HepG2 (cell line): ENCODE results near the gene OR6C2. TPM values are rescaled to one million over a fixed set of nuclear protein-coding genes. Genes with fewer than 3 reads are reported as not detected.

Source experiments
- ATAC-seq: fragments of 200-7000 bp; cut with Tn5 transposase; 3 replicates; pipeline ENCODE4 v1.9.1; 2020; ENCODE audit warnings: mild to moderate bottlenecking, moderate library complexity
- BruUV-seq: library from RNA; stranded (reverse); fragments of 400-500 nt; replicated peaks from 2 replicates; lab custom pipeline; 2021; lab: Mats Ljungman, UMichigan
- CTCF ChIA-PET: fragments of 300-600 bp; formaldehyde crosslinking; extraction: SDS; loops from one replicate; lab custom pipeline; 2021; ENCODE audit warnings: low total read pairs, inconsistent platforms, low intra/inter-chr PET ratio; lab: Yijun Ruan, JAX
- POLR2A ChIA-PET: fragments of 350-600 bp; sonication (Branson Sonifier 250); formaldehyde crosslinking; loops from one replicate; lab custom pipeline; 2020; ENCODE audit warnings: antibody characterized with exemption, inconsistent platforms; lab: Yijun Ruan, JAX
- DNase-seq: peaks from one replicate; pipeline ENCODE4 v3.0.0-alpha.2; 2015; ENCODE audit warnings: low spot score
- FAIRE-seq: peaks from 3 replicates; lab custom pipeline; 2011; peaks lifted over from hg19 to GRCh38; lab: Jason Lieb, UNC
- H2AFZ ChIP-seq: one replicate; pipeline ENCODE4 v1.6.1; 2011; ENCODE audit warnings: low read length, inconsistent platforms
- H3K27ac ChIP-seq: fragments of 300-600 bp; 3 replicates; pipeline ENCODE4 v1.8.0; 2011; ENCODE audit warnings: mixed run types, mild to moderate bottlenecking, mixed read lengths, low read length, inconsistent platforms; ENCODE audit not compliant: insufficient read depth; ENCODE audit errors: extremely low read length
- H3K27me3 ChIP-seq, 2 experiments: fragments of 200-600 bp in 1 of 2; 2 replicates in 1 of 2; 3 replicates in 1 of 2; pipeline versions ENCODE4 v1.6.0 to v1.8.0; 2011; ENCODE audit warnings: low read length in 2 of 2, mild to moderate bottlenecking in 2 of 2, moderate library complexity in 2 of 2, inconsistent platforms in 1 of 2; ENCODE audit not compliant: insufficient read depth in 2 of 2, control insufficient read depth in 1 of 2
- H3K36me3 ChIP-seq, 2 experiments: fragments of 200-600 bp in 1 of 2; replicated peaks in 1 of 2; 2 replicates in 1 of 2; 3 replicates in 1 of 2; pipeline versions ENCODE4 v1.5.1 to v1.8.0; 2011; ENCODE audit warnings: low read length in 2 of 2, inconsistent platforms in 1 of 2; ENCODE audit not compliant: insufficient read depth in 2 of 2, control insufficient read depth in 1 of 2
- H3K4me1 ChIP-seq: 2 replicates; pipeline ENCODE4 v1.5.1; 2012; ENCODE audit warnings: low read length, inconsistent platforms; ENCODE audit not compliant: insufficient read depth
- H3K4me2 ChIP-seq: 2 replicates; pipeline ENCODE4 v1.6.0; 2011; ENCODE audit warnings: low read depth, low read length, inconsistent platforms
- H3K4me3 ChIP-seq, 3 experiments: fragments of 200-600 bp in 1 of 3; sonication (generic), shearing (Covaris generic) in 1 of 3; replicated peaks in 1 of 3; 2 replicates each; pipeline ENCODE4 v1.5.1; 2011 to 2016; ENCODE audit warnings: low read length in 3 of 3, inconsistent platforms in 2 of 3, low read depth in 2 of 3, mild to moderate bottlenecking in 2 of 3, control low read depth in 1 of 3, mixed read lengths in 1 of 3; ENCODE audit not compliant: insufficient read depth in 1 of 3
- H3K79me2 ChIP-seq: one replicate; pipeline ENCODE4 v1.6.1; 2011; ENCODE audit warnings: low read length, inconsistent platforms; ENCODE audit not compliant: insufficient read depth
- H3K9ac ChIP-seq: 2 replicates; pipeline ENCODE4 v1.6.0; 2011; ENCODE audit warnings: mild to moderate bottlenecking, low read depth, low read length, inconsistent platforms; ENCODE audit not compliant: insufficient read depth
- H3K9me3 ChIP-seq: 2 replicates; pipeline ENCODE4 v1.5.1; 2012; ENCODE audit warnings: mild to moderate bottlenecking, low read length
- H4K20me1 ChIP-seq: 2 replicates; pipeline ENCODE4 v1.6.0; 2011; ENCODE audit warnings: inconsistent platforms, mild to moderate bottlenecking, low read length, moderate library complexity; ENCODE audit not compliant: insufficient read depth
- CAMTA2 ChIP-seq: sonication (generic); formaldehyde crosslinking; IDR thresholded peaks from 2 replicates; pipeline ENCODE4 v1.4.0; 2020; ENCODE audit warnings: mild to moderate bottlenecking, missing genetic modification reagents, borderline replicate concordance
- GATAD2A ChIP-seq: IDR thresholded peaks from 2 replicates; pipeline ENCODE4 v1.6.1; 2016
- MEIS1 ChIP-seq: sonication (generic); formaldehyde crosslinking; IDR thresholded peaks from 2 replicates; pipeline ENCODE4 v1.9.0; 2021; ENCODE audit warnings: mild to moderate bottlenecking, missing genetic modification reagents, moderate library complexity, borderline replicate concordance
- NR2F6 ChIP-seq, 2 experiments: IDR thresholded peaks; 2 replicates each; pipeline ENCODE4 v1.6.1; 2016; ENCODE audit warnings: antibody characterized with exemption in 1 of 2, mild to moderate bottlenecking in 1 of 2
- RBM39 ChIP-seq: fragments of 200-400 bp; formaldehyde crosslinking; IDR thresholded peaks from one replicate; pipeline ENCODE4 v1.6.1; 2018; ENCODE audit warnings: antibody characterized with exemption, mild to moderate bottlenecking, low read depth, low read length; ENCODE audit not compliant: poor library complexity, severe bottlenecking
- SPEN ChIP-seq: sonication (generic); formaldehyde crosslinking; IDR thresholded peaks from 2 replicates; pipeline ENCODE4 v1.5.1; 2020; ENCODE audit warnings: low read depth, mild to moderate bottlenecking, missing genetic modification reagents
- TFE3 ChIP-seq: IDR thresholded peaks from 2 replicates; pipeline ENCODE4 v1.6.1; 2016
- XRCC5 ChIP-seq: fragments of 200-400 bp; formaldehyde crosslinking; optimal IDR thresholded peaks from 2 replicates; pipeline ENCODE3; 2017; ENCODE audit warnings: mild to moderate bottlenecking, low read length
- YY1 ChIP-seq: IDR thresholded peaks from 2 replicates; pipeline ENCODE4 v1.6.1; 2011; ENCODE audit warnings: low read length, low read depth, moderate library complexity, mild to moderate bottlenecking; ENCODE audit not compliant: insufficient read depth, insufficient replicate concordance
- ZNF160 ChIP-seq: sonication (generic); formaldehyde crosslinking; IDR thresholded peaks from 2 replicates; pipeline ENCODE4 v1.8.0; 2022; ENCODE audit warnings: mild to moderate bottlenecking, inconsistent platforms, missing genetic modification reagents
- ZNF619 ChIP-seq: sonication (generic); formaldehyde crosslinking; IDR thresholded peaks from 2 replicates; pipeline ENCODE4 v1.4.0; 2020; ENCODE audit warnings: mild to moderate bottlenecking, missing genetic modification reagents
- ZSCAN9 ChIP-seq: IDR thresholded peaks from 2 replicates; pipeline ENCODE4 v1.6.1; 2016; ENCODE audit warnings: borderline replicate concordance
- WGBS: methylation state at CpG from one replicate; pipeline ENCODE4 v1.1.6; 2017; ENCODE audit warnings: low lambda C conversion rate; 5-methylcytosine and 5-hydroxymethylcytosine counted together
- in situ Hi-C: cut with HindIII; loops from 2 replicates; pipeline ENCODE4 v1.10.0; 2017; ENCODE audit warnings: low pct_unique_long_range_greater_than_20kb; ENCODE audit not compliant: extremely low pct_ligation_motif_present
- intact Hi-C: fragments of 100-400 bp; cut with micrococcal nuclease; formaldehyde crosslinking; loops from one replicate; pipeline ENCODE4 v1.10.0; 2022; ENCODE audit not compliant: unreplicated experiment
- polyA plus RNA-seq, 8 experiments: library from polyadenylated mRNA; depleted of rRNA in 3 of 8; stranded (reverse) in 7 of 8; unstranded in 1 of 8; fragments of >200 nt; fragmentation: Illumina TruSeq in 4 of 8; extraction: Trizol in 4 of 8; gene quantifications; 2 replicates each; pipeline versions ENCODE4 v1.2.1 to v1.2.3, GENCODE V29; 2011 to 2016; ENCODE audit warnings: low read depth in 4 of 8, missing spikeins in 1 of 8, mixed read lengths in 1 of 8; ENCODE audit not compliant: insufficient read depth in 1 of 8
- total RNA-seq, 5 experiments: library from RNA; depleted of rRNA; stranded (reverse); fragments of >200 nt; fragmentation: Illumina TruSeq; extraction: Trizol; gene quantifications; 2 replicates each; pipeline ENCODE4 v1.2.3, GENCODE V29; 2016; ENCODE audit warnings: low read depth in 1 of 5
- TF ChIP-seq, protein P1 (sequence below): sonication (generic); formaldehyde crosslinking; conservative IDR thresholded peaks from 2 replicates; pipeline ENCODE4 v1.8.0; 2022; ENCODE audit warnings: low read depth, missing genetic modification reagents

The OR6C2 gene
- total and polyA plus RNA-seq, 2 of the 13 experiments (the other 11 are each of a cell fraction or from before 2014, with no cell fraction given), result not detected

- CTCF ChIA-PET, result no interaction called here
These were observed 47.5 kb upstream of the OR6C2 start for GRCh38 chr12:55396326-55396725.

More at GRCh38 chr12:55396326-55396725, 47.5 kb upstream of the OR6C2 start:
- WGBS, result 0% methylated on average over 1 of the region's 1 CpG
- no peak overlapping the region for H3K4me3 ChIP-seq
- H3K4me2 ChIP-seq, result no peak overlapping the region
- no peak overlapping the region for H2AFZ ChIP-seq
- POLR2A ChIA-PET, result no interaction called here
- no peaks in the 10 kb centered on the region for H3K4me1 ChIP-seq
- in situ Hi-C loops, result no loop called here
- no peak for FAIRE-seq
- H3K27me3 ChIP-seq, result no peaks in the 10 kb centered on the region
- no peak for ATAC-seq
- no peak overlapping the region for H3K9ac ChIP-seq
- DNase-seq, result no peak
- no peaks in the 10 kb centered on the region for H4K20me1 ChIP-seq
- H3K79me2 ChIP-seq, result no peaks in the 10 kb centered on the region
- no peak overlapping the region for H3K27ac ChIP-seq
- TF ChIP-seq MEIS1 (CRISPR knock-in tag), result no peak
- no peak for TF ChIP-seq RBM39
- no peak for TF ChIP-seq ZNF160
- no peak for TF ChIP-seq TFE3
- TF ChIP-seq ZNF619 (CRISPR knock-in tag), result no peak
- no peak for TF ChIP-seq XRCC5
- no peak for TF ChIP-seq GATAD2A (CRISPR knock-in tag)
- no peak for TF ChIP-seq SPEN (CRISPR knock-in tag)
- TF ChIP-seq NR2F6 (IDR thresholded peaks at IDR 0.05), result no peak
- TF ChIP-seq NR2F6 (CRISPR knock-in tag; IDR thresholded peaks at IDR 0.05), result no peak
- TF ChIP-seq, protein P1, sequence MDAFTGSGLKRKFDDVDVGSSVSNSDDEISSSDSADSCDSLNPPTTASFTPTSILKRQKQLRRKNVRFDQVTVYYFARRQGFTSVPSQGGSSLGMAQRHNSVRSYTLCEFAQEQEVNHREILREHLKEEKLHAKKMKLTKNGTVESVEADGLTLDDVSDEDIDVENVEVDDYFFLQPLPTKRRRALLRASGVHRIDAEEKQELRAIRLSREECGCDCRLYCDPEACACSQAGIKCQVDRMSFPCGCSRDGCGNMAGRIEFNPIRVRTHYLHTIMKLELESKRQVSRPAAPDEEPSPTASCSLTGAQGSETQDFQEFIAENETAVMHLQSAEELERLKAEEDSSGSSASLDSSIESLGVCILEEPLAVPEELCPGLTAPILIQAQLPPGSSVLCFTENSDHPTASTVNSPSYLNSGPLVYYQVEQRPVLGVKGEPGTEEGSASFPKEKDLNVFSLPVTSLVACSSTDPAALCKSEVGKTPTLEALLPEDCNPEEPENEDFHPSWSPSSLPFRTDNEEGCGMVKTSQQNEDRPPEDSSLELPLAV, result no peak
- TF ChIP-seq CAMTA2 (CRISPR knock-in tag), result no peak
- no peak for TF ChIP-seq YY1
- TF ChIP-seq ZSCAN9 (CRISPR knock-in tag), result no peak
- TF ChIP-seq, all 625 proteins: peak for 0
- Histone ChIP-seq H3K36me3 (no peaks in the 10 kb centered on the region), H3K9me3 (no peaks in the 10 kb centered on the region)
- intact Hi-C loops, result no loop called here
- no TSS peak for BruUV-seq
